Peyer's patch (tissue), 4 donors: ENCODE measurements around the gene CNTNAP5. TPM values are rescaled to one million over a fixed set of nuclear protein-coding genes. Genes with fewer than 3 reads are reported as not detected.

ENCODE experiments used
- DNase-seq, 3 donors: peaks; one replicate each; pipeline ENCODE4 v3.0.0-alpha.2; 2017 to 2019
- H3K27ac ChIP-seq, 4 donors: fragments of 200-600 bp; sonication (generic); one replicate each; pipeline ENCODE4 v1.5.1; 2016 to 2019
- H3K27me3 ChIP-seq, 2 donors: fragments of 200-600 bp; sonication (generic); one replicate each; pipeline ENCODE4 v1.5.1; 2019
- H3K36me3 ChIP-seq, 3 donors: fragments of 200-600 bp; sonication (generic); one replicate each; pipeline ENCODE4 v1.5.1; 2016 to 2019
- H3K4me1 ChIP-seq, 4 donors: fragments of 200-600 bp; sonication (generic); one replicate each; pipeline ENCODE4 v1.5.1; 2016 to 2019
- H3K4me3 ChIP-seq, 4 donors: fragments of 200-600 bp; sonication (generic); 1 replicate in 3 of 4; 2 replicates in 1 of 4; pipeline ENCODE4 v1.5.1; 2016 to 2019; ENCODE audit warnings: mild to moderate bottlenecking in 1 of 4
- H3K9me3 ChIP-seq, 4 donors: fragments of 200-600 bp; sonication (generic); one replicate each; pipeline ENCODE4 v1.5.1; 2016 to 2019; ENCODE audit warnings: mild to moderate bottlenecking in 1 of 4
- CTCF ChIP-seq, 6 experiments: fragments of 450-650 bp in 4 of 6; fragments of 200-600 bp in 2 of 6; sonication (generic) in 1 of 6; IDR thresholded peaks; one replicate each; pipeline ENCODE4 v1.5.1; 2017 to 2019; ENCODE audit warnings: antibody characterized with exemption in 6 of 6, mild to moderate bottlenecking in 3 of 6, moderate library complexity in 1 of 6
- POLR2A ChIP-seq, 2 donors: fragments of 450-650 bp; IDR thresholded peaks; one replicate each; pipeline ENCODE4 v1.5.1; 2017; ENCODE audit warnings: antibody characterized with exemption in 2 of 2, mild to moderate bottlenecking in 2 of 2, moderate library complexity in 2 of 2
- total RNA-seq, 4 donors: library from RNA; depleted of rRNA; stranded (reverse); fragments of >200 nt; gene quantifications; one replicate each; pipeline ENCODE4 v1.1.0, GENCODE V29; 2016

The CNTNAP5 gene
- total RNA-seq, 4 donors from 2014 or later, result not detected

GRCh38 chr2:124652099-124652498 lies 627.0 kb downstream of the CNTNAP5 start:
- Histone ChIP-seq H3K36me3 (no peaks in the 10 kb centered on the region), H3K4me3 (no peak overlapping the region)

GRCh38 chr2:124658373-124658772 lies 633.3 kb downstream of the CNTNAP5 start:
- H3K36me3 ChIP-seq, result no peaks in the 10 kb centered on the region
- TF ChIP-seq CTCF (IDR thresholded peaks at IDR 0.05) (no peak), POLR2A (IDR thresholded peaks at IDR 0.05) (no peak)
- DNase-seq, result no peak
- H3K9me3 ChIP-seq, result no peaks in the 10 kb centered on the region
- no peaks in the 10 kb centered on the region for H3K4me1 ChIP-seq
- H3K27ac ChIP-seq, result no peak overlapping the region
- H3K4me3 ChIP-seq, result no peak overlapping the region
- no peaks in the 10 kb centered on the region for H3K27me3 ChIP-seq

More at GRCh38 chr2:124652099-124652498, 627.0 kb downstream of the CNTNAP5 start:
- Histone ChIP-seq H3K27me3 (no peaks in the 10 kb centered on the region), H3K9me3 (no peaks in the 10 kb centered on the region), H3K27ac (no peak overlapping the region), H3K4me1 (no peaks in the 10 kb centered on the region)
- TF ChIP-seq POLR2A (IDR thresholded peaks at IDR 0.05), result no peak
- TF ChIP-seq CTCF (IDR thresholded peaks at IDR 0.05), result no peak
- DNase-seq, result no peak

- DNase-seq, result no peak
- no peak overlapping the region for H3K4me3 ChIP-seq
- TF ChIP-seq POLR2A (IDR thresholded peaks at IDR 0.05) (no peak), CTCF (IDR thresholded peaks at IDR 0.05) (no peak)
- no peaks in the 10 kb centered on the region for H3K36me3 ChIP-seq
- no peak overlapping the region for H3K27ac ChIP-seq
- H3K4me1 ChIP-seq, result no peaks in the 10 kb centered on the region
- no peaks in the 10 kb centered on the region for H3K9me3 ChIP-seq
- no peaks in the 10 kb centered on the region for H3K27me3 ChIP-seq
Observed at GRCh38 chr2:124661558-124661957, 636.5 kb downstream of the CNTNAP5 start.

GRCh38 chr2:124662946-124663644 lies 638.0 kb downstream of the CNTNAP5 start:
- no peak overlapping the region for H3K27ac ChIP-seq
- H3K27me3 ChIP-seq, result no peaks in the 10 kb centered on the region
- no peaks in the 10 kb centered on the region for H3K9me3 ChIP-seq
- TF ChIP-seq POLR2A (IDR thresholded peaks at IDR 0.05) (no peak), CTCF (IDR thresholded peaks at IDR 0.05) (no peak)
- no peaks in the 10 kb centered on the region for H3K4me1 ChIP-seq
- no peaks in the 10 kb centered on the region for H3K36me3 ChIP-seq
- H3K4me3 ChIP-seq, result no peak overlapping the region
- DNase-seq, result no peak

GRCh38 chr2:124663645-124663997 lies 638.5 kb downstream of the CNTNAP5 start:
- Histone ChIP-seq H3K27me3 (no peaks in the 10 kb centered on the region), H3K36me3 (no peaks in the 10 kb centered on the region), H3K9me3 (no peaks in the 10 kb centered on the region), H3K4me3 (no peak overlapping the region), H3K27ac (no peak overlapping the region), H3K4me1 (no peaks in the 10 kb centered on the region)
- TF ChIP-seq CTCF (IDR thresholded peaks at IDR 0.05) (no peak), POLR2A (IDR thresholded peaks at IDR 0.05) (no peak)
- no peak for DNase-seq

GRCh38 chr2:124664363-124664762 lies 639.3 kb downstream of the CNTNAP5 start:
- TF ChIP-seq POLR2A (IDR thresholded peaks at IDR 0.05) (no peak), CTCF (IDR thresholded peaks at IDR 0.05) (no peak)
- no peaks in the 10 kb centered on the region for H3K36me3 ChIP-seq
- H3K9me3 ChIP-seq, result no peaks in the 10 kb centered on the region
- no peaks in the 10 kb centered on the region for H3K27me3 ChIP-seq
- no peak for DNase-seq
- H3K4me1 ChIP-seq, result no peaks in the 10 kb centered on the region
- no peak overlapping the region for H3K27ac ChIP-seq
- no peak overlapping the region for H3K4me3 ChIP-seq
